ENCODE measurements around the gene ZBTB5.

The ZBTB5 gene

GRCh38 chr9:37413311-37413710 lies 51.9 kb downstream of the ZBTB5 start:
- Histone ChIP-seq H3K4me1 (ENCODE audit: insufficient read depth, low read length) (peaks cover 4% of the 10 kb centered on the region), H3K9ac (ENCODE audit: low read depth, low read length) (no peak overlapping the region), H4K20me1 (ENCODE audit: insufficient read depth, low read length) (no peaks in the 10 kb centered on the region), H3K79me2 (ENCODE audit: insufficient read depth, low read length) (no peaks in the 10 kb centered on the region), H3K27me3 (ENCODE audit: insufficient read depth, low read length, poor library complexity) (no peaks in the 10 kb centered on the region), H3K36me3 (ENCODE audit: insufficient read depth, low read length) (no peaks in the 10 kb centered on the region), H3K4me3 (ENCODE audit: low read depth in 1 of 2, low read length in 2 of 2) (no peak overlapping the region), H3K4me2 (ENCODE audit: insufficient read depth, low read length) (no peak overlapping the region), H2AFZ (ENCODE audit: low read depth, low read length) (no peak overlapping the region), H3K27ac (ENCODE audit: low read length) (no peak overlapping the region), H3K9me3 (ENCODE audit: insufficient read depth, low read length, severe bottlenecking) (no peaks in the 10 kb centered on the region)
- TF ChIP-seq EZH2 (IDR thresholded peaks at IDR 0.05; ENCODE audit: borderline replicate concordance, low read depth, low read length, severe bottlenecking) (no peak), CTCF (IDR thresholded peaks at IDR 0.05; ENCODE audit: borderline replicate concordance, extremely low read depth, low read length, poor library complexity, severe bottlenecking) (no peak)
- DNase-seq (no peak), ATAC-seq (ENCODE audit: insufficient read depth, low read depth) (no peak)

GRCh38 chr9:37412431-37413151 lies 52.7 kb downstream of the ZBTB5 start:
- Histone ChIP-seq H2AFZ (ENCODE audit: low read depth, low read length) (no peak overlapping the region), H3K4me3 (ENCODE audit: low read depth in 1 of 2, low read length in 2 of 2) (no peak overlapping the region), H3K4me1 (ENCODE audit: insufficient read depth, low read length) (peaks cover 4% of the 10 kb centered on the region), H3K36me3 (ENCODE audit: insufficient read depth, low read length) (no peaks in the 10 kb centered on the region), H3K9ac (ENCODE audit: low read depth, low read length) (no peak overlapping the region), H3K9me3 (ENCODE audit: insufficient read depth, low read length, severe bottlenecking) (no peaks in the 10 kb centered on the region), H4K20me1 (ENCODE audit: insufficient read depth, low read length) (no peaks in the 10 kb centered on the region), H3K27me3 (ENCODE audit: insufficient read depth, low read length, poor library complexity) (no peaks in the 10 kb centered on the region), H3K4me2 (ENCODE audit: insufficient read depth, low read length) (no peak overlapping the region), H3K27ac (ENCODE audit: low read length) (no peak overlapping the region), H3K79me2 (ENCODE audit: insufficient read depth, low read length) (no peaks in the 10 kb centered on the region)
- DNase-seq (no peak), ATAC-seq (ENCODE audit: insufficient read depth, low read depth) (no peak)
- TF ChIP-seq EZH2 (IDR thresholded peaks at IDR 0.05; ENCODE audit: borderline replicate concordance, low read depth, low read length, severe bottlenecking) (no peak), CTCF (IDR thresholded peaks at IDR 0.05; ENCODE audit: borderline replicate concordance, extremely low read depth, low read length, poor library complexity, severe bottlenecking) (no peak)

DNA sequence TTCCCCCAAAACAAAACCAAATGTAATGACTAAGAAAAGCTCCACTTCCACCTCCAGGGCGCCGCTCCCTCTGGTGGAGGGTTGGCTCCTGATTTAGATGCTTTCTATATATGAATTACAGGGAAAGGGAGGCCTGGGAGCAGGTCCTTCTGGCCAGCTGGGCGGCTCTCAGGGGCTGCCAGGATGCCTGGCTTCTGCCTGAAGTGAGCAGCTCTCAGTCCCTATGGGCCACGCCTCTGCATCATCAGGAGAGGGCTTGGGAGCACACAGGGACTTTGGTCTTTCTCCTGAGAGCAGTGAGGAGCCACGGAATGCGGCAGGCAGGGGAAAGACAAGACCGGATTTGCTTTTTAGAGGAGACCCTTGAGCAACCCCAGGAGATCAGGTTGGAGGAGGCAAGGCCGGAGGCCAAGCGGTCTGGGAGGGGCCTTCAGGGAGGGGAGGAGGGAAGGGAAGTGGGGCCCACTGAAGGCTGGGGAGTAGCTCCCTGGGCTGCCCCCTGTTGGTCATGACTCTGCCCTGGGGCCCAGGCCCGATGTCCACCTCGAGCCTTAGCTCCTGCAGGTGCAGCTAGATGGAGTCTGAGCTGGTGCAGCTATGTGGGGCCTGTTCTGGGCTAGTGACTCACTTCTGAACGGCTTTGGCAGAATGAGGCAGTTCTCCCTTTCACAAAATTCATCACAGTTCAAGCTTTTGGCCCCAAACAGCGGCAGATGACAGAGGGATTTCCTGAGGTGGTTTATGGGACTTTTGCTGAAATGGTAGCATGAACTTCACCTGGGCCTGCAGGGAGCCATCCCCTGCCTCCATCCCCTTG lies 54.1 kb downstream of the ZBTB5 start:
- DNase-seq (no peak), ATAC-seq (ENCODE audit: insufficient read depth, low read depth) (no peak)
- Histone ChIP-seq H3K36me3 (ENCODE audit: insufficient read depth, low read length) (no peaks in the 10 kb centered on the region), H2AFZ (ENCODE audit: low read depth, low read length) (no peak overlapping the region), H4K20me1 (ENCODE audit: insufficient read depth, low read length) (no peaks in the 10 kb centered on the region), H3K9ac (ENCODE audit: low read depth, low read length) (no peak overlapping the region), H3K27ac (ENCODE audit: low read length) (no peak overlapping the region), H3K4me1 (ENCODE audit: insufficient read depth, low read length) (peaks cover 4% of the 10 kb centered on the region), H3K27me3 (ENCODE audit: insufficient read depth, low read length, poor library complexity) (no peaks in the 10 kb centered on the region), H3K4me2 (ENCODE audit: insufficient read depth, low read length) (no peak overlapping the region), H3K79me2 (ENCODE audit: insufficient read depth, low read length) (no peaks in the 10 kb centered on the region), H3K4me3 (ENCODE audit: low read depth in 1 of 2, low read length in 2 of 2) (no peak overlapping the region), H3K9me3 (ENCODE audit: insufficient read depth, low read length, severe bottlenecking) (no peaks in the 10 kb centered on the region)
- TF ChIP-seq EZH2 (IDR thresholded peaks at IDR 0.05; ENCODE audit: borderline replicate concordance, low read depth, low read length, severe bottlenecking) (no peak), CTCF (IDR thresholded peaks at IDR 0.05; ENCODE audit: borderline replicate concordance, extremely low read depth, low read length, poor library complexity, severe bottlenecking) (peak; percentile 41)

Measured in DND-41 (cell line).